Measurements from ENCODE around the gene GALNTL6. TPM values are rescaled to one million over a fixed set of nuclear protein-coding genes. Genes with fewer than 3 reads are reported as not detected.

Gene GALNTL6
- total RNA-seq, 1 experiment from 2014 or later, result not detected

- H3K9ac ChIP-seq (ENCODE audit: low read length), result no peak overlapping the region
- H3K27me3 ChIP-seq (ENCODE audit: insufficient read depth, low read length), result no peaks in the 10 kb centered on the region
- H3K27ac ChIP-seq (ENCODE audit: low read depth, low read length), result no peak overlapping the region
- TF ChIP-seq ELF1 (IDR thresholded peaks at IDR 0.05; ENCODE audit: borderline replicate concordance, low read depth) (no peak), CBX3 (IDR thresholded peaks at IDR 0.05; ENCODE audit: low read depth) (no peak), EZH2 (IDR thresholded peaks at IDR 0.05) (no peak), REST (IDR thresholded peaks at IDR 0.05; ENCODE audit: low read depth) (no peak), ZNF274 (IDR thresholded peaks at IDR 0.05; ENCODE audit: low read depth, low read length) (no peak), YY1 (IDR thresholded peaks at IDR 0.05; ENCODE audit: extremely low read depth, insufficient replicate concordance, low read depth, low read length) (no peak), ZBTB33 (IDR thresholded peaks at IDR 0.05; ENCODE audit: extremely low read depth, insufficient replicate concordance, low read length) (no peak), ZFX (IDR thresholded peaks at IDR 0.05) (no peak), POLR2A (IDR thresholded peaks at IDR 0.05; ENCODE audit: borderline replicate concordance, extremely low read depth, insufficient read depth, insufficient read length) (no peak), POLR2AphosphoS5 (IDR thresholded peaks at IDR 0.05; ENCODE audit: low read depth, low read length) (no peak), RAD21 (IDR thresholded peaks at IDR 0.05; ENCODE audit: low read depth) (no peak), SIN3A (IDR thresholded peaks at IDR 0.05; ENCODE audit: low read depth) (no peak), EZH2phosphoT487 (IDR thresholded peaks at IDR 0.05; ENCODE audit: borderline replicate concordance) (no peak), TCF7L2 (IDR thresholded peaks at IDR 0.05; ENCODE audit: borderline replicate concordance, extremely low read depth, insufficient read depth, insufficient read length) (no peak), FOSL1 (IDR thresholded peaks at IDR 0.05; ENCODE audit: low read depth) (no peak), SRF (IDR thresholded peaks at IDR 0.05; ENCODE audit: low read depth) (no peak)
- ChIA-PET POLR2A (no interaction called here), CTCF (no interaction called here), RAD21 (ENCODE audit: low non-redundant PET in 1 of 2, low total read pairs in 2 of 2, uncharacterized antibody in 2 of 2, unreplicated experiment in 2 of 2) (no interaction called here)
- ATAC-seq, result no peak
- BruUV-seq (replicated peaks), result no TSS peak
- intact Hi-C loops (cut with micrococcal nuclease), result no loop called here
- no peaks in the 10 kb centered on the region for H3K79me2 ChIP-seq (ENCODE audit: insufficient read depth, low read length)
- H2AFZ ChIP-seq (ENCODE audit: low read depth, low read length, poor library complexity, severe bottlenecking), result peak overlapping the region; percentile 15
- H3K4me3 ChIP-seq (replicated peaks in 1 of 2; ENCODE audit: low read depth in 1 of 2, low read length in 2 of 2), result no peak overlapping the region
- no peaks in the 10 kb centered on the region for H3K4me1 ChIP-seq (ENCODE audit: control insufficient read depth in 1 of 2, insufficient read depth in 2 of 2, low read length in 2 of 2)
- H3K9me3 ChIP-seq (ENCODE audit: control insufficient read depth in 1 of 2, insufficient read depth in 1 of 2, low read depth in 1 of 2, low read length in 2 of 2), result no peaks in the 10 kb centered on the region
- no peak overlapping the region for H3K4me2 ChIP-seq (ENCODE audit: low read length)
- no peaks in the 10 kb centered on the region for H3K9me2 ChIP-seq (ENCODE audit: insufficient read depth)
- H3K36me3 ChIP-seq (ENCODE audit: control insufficient read depth in 1 of 2, insufficient read depth in 2 of 2, low read length in 2 of 2), result no peaks in the 10 kb centered on the region
- no peaks in the 10 kb centered on the region for H4K20me1 ChIP-seq (ENCODE audit: insufficient read depth)
- DNase-seq (ENCODE audit: low read depth, low spot score), result no peak
Measured at GRCh38 chr4:171817026-171817425, 3.8 kb downstream of the GALNTL6 start.
